WTC11 (cell line): ENCODE measurements around the gene SYNPO2.

Experiments used
- FOXP1 ChIP-seq: sonication (generic); formaldehyde crosslinking; IDR thresholded peaks from 2 replicates; pipeline ENCODE4 v1.8.0; 2022; ENCODE audit warnings: missing genetic modification reagents, mild to moderate bottlenecking, moderate library complexity, borderline replicate concordance
- GRHL2 ChIP-seq: fragments of 250-450 bp; sonication (Bioruptor Pico); IDR thresholded peaks from 2 replicates; pipeline ENCODE4 v1.8.0; 2022; ENCODE audit warnings: mild to moderate bottlenecking, moderate library complexity; ENCODE audit not compliant: insufficient replicate concordance, severe bottlenecking
- ZNF138 ChIP-seq: sonication (generic); formaldehyde crosslinking; conservative IDR thresholded peaks from 2 replicates; pipeline ENCODE4 v1.8.1; 2022; ENCODE audit warnings: mild to moderate bottlenecking, moderate library complexity, missing genetic modification reagents
- ZNF281 ChIP-seq: sonication (generic); formaldehyde crosslinking; IDR thresholded peaks from 2 replicates; pipeline ENCODE4 v1.8.0; 2023; ENCODE audit warnings: mild to moderate bottlenecking, missing genetic modification reagents
- TF ChIP-seq, protein P1 (sequence below): fragments of 200-600 bp; IDR thresholded peaks from 2 replicates; pipeline ENCODE4 v1.8.0; 2022; ENCODE audit warnings: antibody characterized with exemption
- TF ChIP-seq, protein P2 (sequence below): sonication (generic); formaldehyde crosslinking; IDR thresholded peaks from 2 replicates; pipeline ENCODE4 v1.8.0; 2023; ENCODE audit warnings: missing genetic modification reagents

DNA sequence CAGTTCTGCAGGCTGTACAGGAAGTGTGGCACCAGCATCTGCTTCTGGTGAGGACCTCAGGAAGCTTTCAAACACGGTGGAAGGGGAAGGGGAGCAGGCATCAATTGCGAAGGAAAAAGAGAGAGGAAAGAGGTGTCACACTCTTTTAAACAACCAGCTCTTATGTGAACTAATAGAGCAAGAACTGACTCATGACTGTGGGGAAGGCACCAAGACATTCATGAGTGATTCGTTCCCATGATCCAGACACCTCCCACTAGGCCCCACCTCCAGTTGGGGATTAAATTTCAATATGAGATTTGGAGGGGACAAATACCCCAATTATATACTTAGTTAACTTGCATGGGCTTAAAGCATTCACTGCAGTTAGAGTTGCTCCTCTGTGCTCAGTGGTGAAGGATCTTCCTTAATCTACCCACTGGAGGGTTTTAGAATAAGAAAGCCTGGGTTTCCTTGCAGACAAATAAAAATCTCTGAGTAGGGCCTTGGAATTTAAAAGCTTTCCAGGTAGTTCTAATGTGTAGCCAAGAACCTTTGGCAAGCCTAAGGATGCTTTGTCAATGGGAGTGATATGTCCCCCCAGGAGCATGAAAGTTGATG lies 60.0 kb downstream of the SYNPO2 start:
- TF ChIP-seq, protein P1, sequence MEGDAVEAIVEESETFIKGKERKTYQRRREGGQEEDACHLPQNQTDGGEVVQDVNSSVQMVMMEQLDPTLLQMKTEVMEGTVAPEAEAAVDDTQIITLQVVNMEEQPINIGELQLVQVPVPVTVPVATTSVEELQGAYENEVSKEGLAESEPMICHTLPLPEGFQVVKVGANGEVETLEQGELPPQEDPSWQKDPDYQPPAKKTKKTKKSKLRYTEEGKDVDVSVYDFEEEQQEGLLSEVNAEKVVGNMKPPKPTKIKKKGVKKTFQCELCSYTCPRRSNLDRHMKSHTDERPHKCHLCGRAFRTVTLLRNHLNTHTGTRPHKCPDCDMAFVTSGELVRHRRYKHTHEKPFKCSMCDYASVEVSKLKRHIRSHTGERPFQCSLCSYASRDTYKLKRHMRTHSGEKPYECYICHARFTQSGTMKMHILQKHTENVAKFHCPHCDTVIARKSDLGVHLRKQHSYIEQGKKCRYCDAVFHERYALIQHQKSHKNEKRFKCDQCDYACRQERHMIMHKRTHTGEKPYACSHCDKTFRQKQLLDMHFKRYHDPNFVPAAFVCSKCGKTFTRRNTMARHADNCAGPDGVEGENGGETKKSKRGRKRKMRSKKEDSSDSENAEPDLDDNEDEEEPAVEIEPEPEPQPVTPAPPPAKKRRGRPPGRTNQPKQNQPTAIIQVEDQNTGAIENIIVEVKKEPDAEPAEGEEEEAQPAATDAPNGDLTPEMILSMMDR: no peak
- TF ChIP-seq ZNF281 (CRISPR knock-in tag): no peak
- TF ChIP-seq ZNF138: no peak
- no peak for TF ChIP-seq FOXP1 (CRISPR knock-in tag)
- TF ChIP-seq, protein P2, sequence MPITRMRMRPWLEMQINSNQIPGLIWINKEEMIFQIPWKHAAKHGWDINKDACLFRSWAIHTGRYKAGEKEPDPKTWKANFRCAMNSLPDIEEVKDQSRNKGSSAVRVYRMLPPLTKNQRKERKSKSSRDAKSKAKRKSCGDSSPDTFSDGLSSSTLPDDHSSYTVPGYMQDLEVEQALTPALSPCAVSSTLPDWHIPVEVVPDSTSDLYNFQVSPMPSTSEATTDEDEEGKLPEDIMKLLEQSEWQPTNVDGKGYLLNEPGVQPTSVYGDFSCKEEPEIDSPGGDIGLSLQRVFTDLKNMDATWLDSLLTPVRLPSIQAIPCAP: no peak
- TF ChIP-seq GRHL2 (CRISPR knock-in tag): no peak
